ACHN (cell line): Measurements from ENCODE around the gene CFAP77.

Experiments used
- DNase-seq: peaks from one replicate; pipeline ENCODE4 v3.0.0-alpha.2; 2015
- in situ Hi-C: cut with HindIII; loops from 2 replicates; pipeline ENCODE4 v1.10.0; 2017; ENCODE audit warnings: low sequenced_read_pairs, low pct_ligation_motif_present, low pct_unique_long_range_greater_than_20kb

Gene CFAP77

DNA sequence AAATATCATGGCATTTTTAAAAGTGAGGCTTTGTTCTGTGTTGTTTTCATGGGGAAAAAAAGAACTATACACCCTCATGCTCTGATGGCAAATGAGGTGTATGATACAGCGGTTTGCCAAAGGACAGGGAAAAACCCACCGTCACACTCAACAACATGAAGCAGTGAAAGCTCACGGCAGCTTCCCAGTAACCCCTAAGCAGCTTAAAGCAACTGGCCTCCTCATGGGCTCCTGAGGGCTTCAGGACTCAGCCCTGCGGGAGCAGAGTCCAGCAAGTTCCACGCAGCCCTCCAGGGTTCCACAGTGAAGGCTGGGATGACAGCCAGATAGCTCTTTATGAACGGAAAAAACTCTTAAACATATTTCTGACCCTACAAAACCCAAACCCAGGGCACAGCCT lies 185.3 kb downstream of the CFAP77 start:
- DNase-seq: no peak
- in situ Hi-C loops: no loop called here

DNA sequence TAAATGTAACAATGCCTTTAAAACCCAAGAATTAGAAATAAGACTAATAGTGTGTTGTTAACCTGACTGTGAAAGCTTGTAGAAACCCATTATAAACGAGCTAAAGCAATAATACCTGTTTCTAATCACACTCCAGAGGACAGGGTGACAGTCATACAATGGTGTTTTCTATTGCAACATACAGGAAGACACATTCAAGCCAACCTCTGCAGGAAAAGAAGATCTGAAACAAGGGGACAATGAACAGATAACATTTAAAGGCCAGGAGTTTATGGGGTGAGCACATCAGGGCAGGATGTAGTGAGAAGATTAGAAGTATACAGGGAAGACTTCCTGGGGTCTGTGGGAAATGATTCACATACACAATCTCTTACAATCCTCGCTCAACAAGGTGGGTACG lies 186.2 kb downstream of the CFAP77 start:
- in situ Hi-C loops: no loop called here
- DNase-seq: no peak

DNA sequence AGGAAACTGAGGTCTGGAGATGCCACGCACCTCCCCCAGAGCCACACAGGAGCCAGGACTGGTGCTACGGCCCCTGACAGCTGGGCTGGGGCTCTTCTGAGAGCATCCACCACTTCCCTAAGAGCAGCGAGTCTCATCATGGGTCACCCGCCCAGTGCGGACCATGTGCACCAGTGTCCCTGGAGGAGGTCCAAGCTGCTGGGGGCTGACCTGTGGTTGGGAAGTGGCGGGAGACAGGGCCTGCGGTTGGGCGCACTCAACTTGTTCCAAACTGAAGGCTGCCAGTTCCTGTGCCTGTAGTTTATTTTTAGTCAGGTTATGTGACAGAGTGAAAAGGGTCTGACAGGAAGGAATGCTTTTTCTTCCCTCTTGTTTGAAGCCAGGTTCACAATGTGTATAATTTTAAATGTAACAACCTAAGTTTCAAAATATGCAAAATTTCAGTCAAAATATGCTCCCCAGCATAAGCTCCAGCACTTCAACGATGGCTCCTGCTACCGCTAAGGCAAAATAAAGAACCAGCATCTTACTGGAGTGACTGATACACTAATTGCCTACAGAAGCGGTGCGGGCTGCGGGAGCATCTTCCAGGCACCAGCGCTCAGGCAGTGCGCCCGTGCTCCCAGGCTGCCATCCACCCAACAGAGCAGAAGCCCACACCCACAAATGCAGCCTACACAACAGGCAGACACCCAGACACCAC lies 187.2 kb downstream of the CFAP77 start:
- in situ Hi-C loops: no loop called here
- no peak for DNase-seq

DNA sequence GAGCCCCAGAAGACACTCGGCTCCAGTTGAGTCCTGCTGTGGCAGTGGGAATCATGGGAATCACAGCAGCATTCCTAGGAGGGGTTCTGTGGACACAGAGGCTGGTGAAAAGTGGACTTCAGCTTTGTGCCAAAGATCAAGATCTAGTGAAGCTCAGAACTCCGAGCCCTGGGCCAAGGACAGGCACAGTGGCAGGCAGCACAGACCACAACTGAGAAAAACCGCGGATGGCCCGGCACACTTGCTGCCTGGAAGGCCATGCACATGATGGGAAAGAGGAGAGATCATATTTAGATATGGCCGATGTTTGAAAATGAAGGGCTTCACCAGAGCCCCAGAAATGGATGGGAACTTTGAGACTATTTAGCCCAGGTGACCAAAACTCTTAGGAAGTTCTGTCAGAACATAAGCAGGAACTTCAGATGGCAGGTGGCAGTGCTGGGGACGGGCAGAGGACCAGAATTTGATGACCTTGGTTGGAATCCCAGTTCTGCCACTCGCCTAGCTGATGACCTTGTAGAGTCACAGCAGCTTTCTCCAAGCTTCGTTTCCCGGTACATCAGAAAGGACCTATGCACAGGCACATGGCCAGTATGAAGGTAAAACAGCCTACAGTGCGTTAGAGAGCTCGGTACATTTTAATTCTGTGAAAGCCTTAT lies 190.4 kb downstream of the CFAP77 start:
- in situ Hi-C loops: no loop called here
- DNase-seq: no peak

DNA sequence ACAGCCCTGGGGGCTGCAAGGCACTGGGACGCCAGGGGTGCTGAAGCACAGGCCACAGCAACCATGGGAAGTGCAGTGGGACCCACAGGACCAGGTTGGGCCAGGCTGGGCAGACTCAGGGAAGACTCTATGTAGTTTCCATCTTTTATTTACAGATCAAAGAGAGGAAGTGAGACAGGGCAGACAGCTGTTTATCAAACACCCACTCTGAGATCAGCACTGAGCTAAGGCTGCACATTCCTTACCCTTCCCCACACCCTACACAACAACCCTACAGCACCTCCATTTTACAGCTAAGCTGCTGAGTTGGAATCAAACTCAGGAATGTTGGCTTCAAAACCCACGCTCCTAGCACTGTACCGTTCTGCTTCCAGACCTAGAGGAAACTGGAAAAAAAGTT lies 192.2 kb downstream of the CFAP77 start:
- no peak for DNase-seq
- in situ Hi-C loops: no loop called here

GRCh38 chr9:132605387-132605786 lies 195.4 kb downstream of the CFAP77 start:
- DNase-seq: no peak
- in situ Hi-C loops: no loop called here

DNA sequence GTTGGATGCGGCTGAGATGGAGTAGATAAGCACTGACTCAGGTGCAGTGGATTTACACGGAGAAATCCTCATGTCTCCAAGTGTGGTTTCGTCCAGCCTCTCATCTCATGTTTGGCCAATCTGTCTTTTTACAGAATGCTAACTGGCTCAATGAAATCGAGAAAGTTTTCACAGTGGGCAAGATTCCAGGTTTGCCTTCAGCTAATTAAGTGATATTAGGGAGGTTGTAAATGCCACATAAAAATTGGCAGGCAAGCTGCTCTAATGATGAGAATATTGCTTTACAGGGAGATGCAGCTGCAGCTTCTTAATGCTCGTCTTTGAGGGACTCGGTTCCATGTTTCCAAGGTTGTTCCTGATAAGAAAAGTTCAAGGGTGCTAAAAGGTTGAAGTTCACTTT lies 196.1 kb downstream of the CFAP77 start:
- DNase-seq: no peak
- in situ Hi-C loops: no loop called here

DNA sequence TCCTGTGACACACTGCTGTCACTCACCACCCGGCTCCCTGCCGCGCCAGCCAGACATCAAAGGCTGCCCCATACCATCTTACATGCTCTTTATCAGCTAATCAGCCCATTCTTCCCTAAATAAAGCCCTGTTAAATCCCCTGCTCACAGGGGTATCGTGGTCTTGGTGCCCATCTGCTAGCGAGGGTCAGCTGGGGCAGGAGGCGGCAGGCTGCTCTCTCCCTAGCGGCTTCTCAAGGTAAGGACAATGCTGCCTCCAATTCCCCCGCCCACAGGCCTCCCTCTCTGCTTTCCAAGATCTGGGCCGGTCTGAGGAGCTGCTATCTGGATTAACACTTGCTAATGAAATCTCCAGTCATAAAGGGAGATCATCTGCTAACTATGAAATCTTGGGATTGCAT lies 199.2 kb downstream of the CFAP77 start:
- in situ Hi-C loops: no loop called here
- no peak for DNase-seq

GRCh38 chr9:132609829-132610228 lies 199.8 kb downstream of the CFAP77 start:
- in situ Hi-C loops: no loop called here
- DNase-seq: no peak

DNA sequence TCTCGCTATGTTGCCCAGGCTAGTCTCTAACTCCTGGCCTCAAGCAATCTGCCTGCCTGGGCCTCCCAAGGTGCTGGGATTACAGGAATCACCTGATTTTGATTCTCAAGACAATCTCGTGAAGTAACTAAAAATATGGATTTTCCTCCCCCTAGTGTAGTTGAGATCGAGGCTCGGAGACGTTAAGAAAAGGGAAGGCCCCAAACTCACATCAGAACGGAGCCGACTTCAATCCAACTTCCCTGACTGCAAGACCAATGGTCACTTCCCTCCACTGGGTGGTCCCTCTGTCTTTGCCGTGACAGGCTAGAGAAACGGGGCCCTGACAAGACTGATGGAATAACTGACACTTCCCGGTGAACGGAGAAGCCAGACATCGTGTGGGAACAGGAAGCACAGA lies 200.7 kb downstream of the CFAP77 start:
- in situ Hi-C loops: no loop called here
- DNase-seq: no peak

DNA sequence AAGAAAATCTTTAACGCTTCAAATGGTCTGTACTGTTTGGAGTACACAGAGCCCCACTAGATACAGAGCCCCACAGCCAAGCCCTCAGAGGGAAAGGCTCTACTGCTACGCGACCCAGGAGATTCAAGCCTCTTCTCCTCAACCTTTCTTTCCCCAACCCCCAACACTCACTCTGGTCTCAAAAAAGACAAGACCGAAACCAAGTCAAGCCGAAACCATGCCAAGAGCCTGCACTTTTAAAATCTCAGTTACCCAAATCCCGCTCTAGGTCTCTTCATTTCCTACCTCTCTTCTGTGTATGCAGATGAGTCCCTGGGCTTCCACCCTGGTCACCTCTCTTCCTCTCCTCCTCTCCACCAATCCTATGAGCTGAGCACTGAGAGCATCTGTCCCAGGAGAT lies 204.3 kb downstream of the CFAP77 start:
- in situ Hi-C loops: no loop called here
- DNase-seq: no peak

DNA sequence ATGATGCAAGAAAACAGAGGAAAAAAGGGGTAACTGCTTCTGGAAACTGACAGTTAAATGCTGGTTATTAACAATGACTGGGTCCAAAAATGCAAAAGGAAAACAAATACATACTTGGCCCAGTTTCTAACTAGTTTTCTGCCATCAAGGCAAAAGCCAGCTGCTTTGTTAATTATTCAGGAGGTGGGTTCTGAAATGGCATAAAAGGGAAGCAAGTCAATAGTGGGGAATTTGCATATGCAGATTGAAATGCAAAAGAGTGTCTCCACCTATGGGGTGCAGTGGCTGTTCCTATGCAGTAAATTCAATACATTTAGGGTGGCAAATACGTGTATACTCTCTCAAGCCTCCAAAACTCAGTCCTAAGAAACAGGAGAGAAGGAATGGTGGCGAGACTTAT lies 205.8 kb downstream of the CFAP77 start:
- in situ Hi-C loops: no loop called here
- DNase-seq: no peak

DNA sequence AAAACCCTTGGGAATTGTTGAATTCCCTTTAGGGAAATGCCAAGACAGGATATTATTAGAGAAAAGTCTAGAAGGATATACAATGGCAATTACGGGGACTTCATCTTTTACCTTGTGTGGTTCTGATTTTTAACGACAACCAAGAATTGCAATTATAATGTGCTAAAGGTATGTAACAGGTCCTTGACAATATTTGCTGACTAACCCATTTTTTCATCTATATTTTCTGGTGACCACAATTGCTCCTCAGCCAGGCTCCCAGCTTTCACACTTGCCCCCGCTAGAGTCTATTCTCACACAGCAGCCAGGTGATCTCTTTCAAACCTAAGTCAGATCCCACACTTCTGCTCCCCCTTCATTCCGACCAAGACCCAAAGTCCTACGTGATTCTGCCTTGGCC lies 206.7 kb downstream of the CFAP77 start:
- no peak for DNase-seq
- in situ Hi-C loops: no loop called here

GRCh38 chr9:132622159-132622558 lies 212.1 kb downstream of the CFAP77 start:
- in situ Hi-C loops: no loop called here
- DNase-seq: no peak
